CD4-positive, CD25-positive, alpha-beta regulatory T cell (primary cell): ENCODE results near the gene DDC. TPM values are rescaled to one million over a fixed set of nuclear protein-coding genes. Genes with fewer than 3 reads are reported as not detected.
A peak's percentile ranks its signal among the peaks of the same experiment; 100 is the strongest.

Source experiments
- ATAC-seq, 2 donors: fragments of 150-1000 bp; cut with Tn5 transposase; one replicate each; pipeline ENCODE4 v1.10.0; 2021; ENCODE audit warnings: low read depth in 2 of 2, moderate number of reproducible peaks in 2 of 2, moderate library complexity in 1 of 2
- DNase-seq, 3 donors: peaks; one replicate each; pipeline versions ENCODE4 v3.0.0 to v3.0.0-alpha.2; 2012 to 2022; ENCODE audit warnings: mixed read lengths in 1 of 3
- H3K27ac ChIP-seq: one replicate; pipeline ENCODE4 v1.7.0; 2013; ENCODE audit warnings: mild to moderate bottlenecking, low read length; ENCODE audit not compliant: insufficient read depth, poor library complexity, severe bottlenecking
- H3K27me3 ChIP-seq: one replicate; pipeline ENCODE4 v1.7.0; 2013; ENCODE audit warnings: low read length; ENCODE audit not compliant: control insufficient read depth, insufficient read depth
- H3K36me3 ChIP-seq: one replicate; pipeline ENCODE4 v1.7.0; 2013; ENCODE audit warnings: mild to moderate bottlenecking, low read length, moderate library complexity; ENCODE audit not compliant: control insufficient read depth, insufficient read depth
- H3K4me1 ChIP-seq: 2 replicates; pipeline ENCODE4 v1.7.0; 2013; ENCODE audit warnings: mild to moderate bottlenecking, low read length; ENCODE audit not compliant: insufficient read depth, control insufficient read depth, poor library complexity, severe bottlenecking
- H3K4me3 ChIP-seq: one replicate; pipeline ENCODE4 v1.7.0; 2013; ENCODE audit warnings: low read depth, mild to moderate bottlenecking, low read length, moderate library complexity
- H3K9me3 ChIP-seq, 2 experiments: 1 replicate in 1 of 2; 2 replicates in 1 of 2; pipeline ENCODE4 v1.7.0; 2013; ENCODE audit warnings: low read length in 2 of 2, mild to moderate bottlenecking in 1 of 2, moderate library complexity in 1 of 2; ENCODE audit not compliant: control insufficient read depth in 2 of 2
- H3K27ac Mint-ChIP-seq, 3 donors: one replicate each; pipeline ENCODE4 v1.8.0; 2020 to 2022; ENCODE audit warnings: mild to moderate bottlenecking in 3 of 3, mixed read lengths in 3 of 3, moderate library complexity in 2 of 3
- H3K27me3 Mint-ChIP-seq: one replicate; pipeline ENCODE4 v1.8.0; 2022; ENCODE audit warnings: mild to moderate bottlenecking, mixed read lengths
- H3K36me3 Mint-ChIP-seq: one replicate; pipeline ENCODE4 v1.8.0; 2020; ENCODE audit warnings: mixed read lengths
- H3K4me1 Mint-ChIP-seq, 4 donors: one replicate each; pipeline ENCODE4 v1.8.0; 2020 to 2022; ENCODE audit warnings: mixed read lengths in 4 of 4, mild to moderate bottlenecking in 1 of 4
- H3K4me3 Mint-ChIP-seq, 4 donors: one replicate each; pipeline ENCODE4 v1.8.0; 2020 to 2022; ENCODE audit warnings: mild to moderate bottlenecking in 4 of 4, mixed read lengths in 4 of 4, moderate library complexity in 3 of 4
- H3K9me3 Mint-ChIP-seq, 7 donors: one replicate each; pipeline ENCODE4 v1.8.0; 2020 to 2022; ENCODE audit warnings: mixed read lengths in 7 of 7, mild to moderate bottlenecking in 3 of 7, moderate library complexity in 2 of 7
- polyA plus RNA-seq, 4 donors: library from polyadenylated mRNA; unstranded; fragments of 300-500 nt; fragmentation: Illumina TruSeq; gene quantifications; one replicate each; pipeline ENCODE4 v1.2.3, GENCODE V29; 2021
- total RNA-seq: library from RNA; stranded (reverse); gene quantifications from one replicate; pipeline ENCODE4 v1.2.3, GENCODE V29; 2022

Gene DDC
- total and polyA plus RNA-seq, 5 donors from 2014 or later: not detected

GRCh38 chr7:50431316-50431715 lies 133.9 kb downstream of the DDC start:
- Mint-ChIP-seq H3K27me3 (no peaks in the 10 kb centered on the region), H3K4me1 (no peaks in the 10 kb centered on the region), H3K36me3 (no peaks in the 10 kb centered on the region), H3K4me3 (no peak overlapping the region), H3K27ac (peak overlapping the region in 1 of 3 donors; percentile 14), H3K9me3 (no peaks in the 10 kb centered on the region)
- Histone ChIP-seq H3K9me3 (no peaks in the 10 kb centered on the region), H3K4me1 (no peaks in the 10 kb centered on the region), H3K27me3 (no peaks in the 10 kb centered on the region), H3K4me3 (no peak overlapping the region), H3K36me3 (no peaks in the 10 kb centered on the region), H3K27ac (no peak overlapping the region)
- DNase-seq: no peak
- ATAC-seq: no peak

GRCh38 chr7:50428911-50429310 lies 136.3 kb downstream of the DDC start:
- Histone ChIP-seq H3K4me1 (no peaks in the 10 kb centered on the region), H3K27me3 (no peaks in the 10 kb centered on the region), H3K36me3 (no peaks in the 10 kb centered on the region), H3K9me3 (no peaks in the 10 kb centered on the region), H3K4me3 (no peak overlapping the region), H3K27ac (no peak overlapping the region)
- Mint-ChIP-seq H3K27ac (peak overlapping the region in 1 of 3 donors; percentile 29), H3K36me3 (no peaks in the 10 kb centered on the region), H3K27me3 (no peaks in the 10 kb centered on the region), H3K4me3 (no peak overlapping the region), H3K4me1 (no peaks in the 10 kb centered on the region), H3K9me3 (no peaks in the 10 kb centered on the region)
- DNase-seq: no peak
- no peak for ATAC-seq

- Histone ChIP-seq H3K27ac (no peak overlapping the region), H3K36me3 (no peaks in the 10 kb centered on the region), H3K27me3 (no peaks in the 10 kb centered on the region), H3K9me3 (no peaks in the 10 kb centered on the region), H3K4me1 (no peaks in the 10 kb centered on the region), H3K4me3 (no peak overlapping the region)
- H3K27ac Mint-ChIP-seq: no peak overlapping the region
- no peaks in the 10 kb centered on the region for H3K9me3 Mint-ChIP-seq
- no peaks in the 10 kb centered on the region for H3K36me3 Mint-ChIP-seq
- H3K27me3 Mint-ChIP-seq: no peaks in the 10 kb centered on the region
- ATAC-seq (no peak), DNase-seq (no peak)
- no peak overlapping the region for H3K4me3 Mint-ChIP-seq
- no peaks in the 10 kb centered on the region for H3K4me1 Mint-ChIP-seq
Observed at GRCh38 chr7:50427518-50427917, 137.7 kb downstream of the DDC start.

- Histone ChIP-seq H3K9me3 (no peaks in the 10 kb centered on the region), H3K4me1 (no peaks in the 10 kb centered on the region), H3K27ac (no peak overlapping the region), H3K36me3 (no peaks in the 10 kb centered on the region), H3K4me3 (no peak overlapping the region), H3K27me3 (no peaks in the 10 kb centered on the region)
- Mint-ChIP-seq H3K9me3 (no peaks in the 10 kb centered on the region), H3K4me1 (no peaks in the 10 kb centered on the region), H3K27ac (peak overlapping the region in 1 of 3 donors; percentile 27), H3K27me3 (no peaks in the 10 kb centered on the region), H3K36me3 (no peaks in the 10 kb centered on the region), H3K4me3 (no peak overlapping the region)
- DNase-seq (no peak), ATAC-seq (no peak)
Observed at GRCh38 chr7:50426280-50427045, 138.7 kb downstream of the DDC start.

GRCh38 chr7:50425318-50425717 lies 139.9 kb downstream of the DDC start:
- H3K4me3 ChIP-seq: no peak overlapping the region
- H3K27ac ChIP-seq: no peak overlapping the region
- DNase-seq (no peak), ATAC-seq (no peak)
- H3K36me3 ChIP-seq: no peaks in the 10 kb centered on the region
- H3K27ac Mint-ChIP-seq: no peak overlapping the region
- H3K4me3 Mint-ChIP-seq: no peak overlapping the region
- H3K27me3 Mint-ChIP-seq: no peaks in the 10 kb centered on the region
- no peaks in the 10 kb centered on the region for H3K4me1 Mint-ChIP-seq
- no peaks in the 10 kb centered on the region for H3K27me3 ChIP-seq
- H3K9me3 Mint-ChIP-seq: no peaks in the 10 kb centered on the region
- H3K4me1 ChIP-seq: no peaks in the 10 kb centered on the region
- no peaks in the 10 kb centered on the region for H3K36me3 Mint-ChIP-seq
- H3K9me3 ChIP-seq: no peaks in the 10 kb centered on the region

DNA sequence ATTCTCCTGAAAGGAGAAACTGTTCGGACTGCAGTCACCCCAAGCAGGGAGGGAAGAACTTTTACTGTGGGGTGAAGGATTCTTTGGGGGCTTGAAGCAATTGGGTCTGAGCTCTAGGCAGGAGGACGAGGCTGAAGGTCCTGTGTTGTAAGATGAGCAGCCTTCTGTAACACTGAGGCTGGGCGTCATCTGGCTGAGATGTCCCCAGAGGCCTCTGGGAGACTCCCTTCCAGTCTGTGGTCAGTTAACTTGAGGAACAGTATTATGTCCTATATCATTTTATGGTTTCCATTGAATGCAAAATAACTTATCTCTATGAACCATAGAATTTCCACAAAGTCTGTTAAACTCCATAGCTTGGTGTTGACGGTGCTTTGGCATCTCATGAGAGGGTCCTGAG lies 141.3 kb downstream of the DDC start:
- H3K9me3 Mint-ChIP-seq: no peaks in the 10 kb centered on the region
- Histone ChIP-seq H3K27ac (no peak overlapping the region), H3K4me1 (no peaks in the 10 kb centered on the region), H3K4me3 (no peak overlapping the region), H3K36me3 (no peaks in the 10 kb centered on the region), H3K9me3 (no peaks in the 10 kb centered on the region), H3K27me3 (no peaks in the 10 kb centered on the region)
- H3K36me3 Mint-ChIP-seq: no peaks in the 10 kb centered on the region
- ATAC-seq: no peak
- DNase-seq: no peak
- H3K4me1 Mint-ChIP-seq: no peaks in the 10 kb centered on the region
- no peak overlapping the region for H3K27ac Mint-ChIP-seq
- no peak overlapping the region for H3K4me3 Mint-ChIP-seq
- no peaks in the 10 kb centered on the region for H3K27me3 Mint-ChIP-seq

DNA sequence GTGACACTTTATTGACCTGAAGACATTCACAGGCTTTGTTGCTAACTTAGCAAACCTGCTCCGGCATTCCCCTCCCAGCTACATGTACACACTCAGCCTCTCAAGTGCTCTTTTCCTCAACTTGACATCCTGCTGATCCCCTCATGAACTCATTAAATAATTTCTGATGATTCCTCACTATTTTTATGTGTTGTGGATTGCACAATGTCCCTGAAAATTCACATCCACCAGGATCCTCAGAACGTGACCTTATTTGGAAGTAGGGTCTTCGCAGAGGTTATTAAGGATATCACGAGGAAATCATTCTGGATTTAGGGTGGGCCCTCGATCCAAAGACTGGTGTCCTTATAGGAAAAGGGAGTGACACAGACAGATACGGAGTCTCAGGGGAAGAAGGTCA lies 142.3 kb downstream of the DDC start:
- no peaks in the 10 kb centered on the region for H3K9me3 Mint-ChIP-seq
- Histone ChIP-seq H3K27ac (no peak overlapping the region), H3K4me3 (no peak overlapping the region), H3K36me3 (no peaks in the 10 kb centered on the region), H3K27me3 (no peaks in the 10 kb centered on the region), H3K9me3 (no peaks in the 10 kb centered on the region), H3K4me1 (no peaks in the 10 kb centered on the region)
- H3K4me1 Mint-ChIP-seq: no peaks in the 10 kb centered on the region
- DNase-seq (no peak), ATAC-seq (no peak)
- H3K36me3 Mint-ChIP-seq: no peaks in the 10 kb centered on the region
- H3K4me3 Mint-ChIP-seq: no peak overlapping the region
- H3K27me3 Mint-ChIP-seq: no peaks in the 10 kb centered on the region
- H3K27ac Mint-ChIP-seq: no peak overlapping the region

GRCh38 chr7:50421043-50421442 lies 144.2 kb downstream of the DDC start:
- H3K4me3 Mint-ChIP-seq: no peak overlapping the region
- H3K27ac Mint-ChIP-seq: no peak overlapping the region
- DNase-seq: no peak
- Histone ChIP-seq H3K27ac (no peak overlapping the region), H3K36me3 (no peaks in the 10 kb centered on the region), H3K4me3 (no peak overlapping the region), H3K4me1 (no peaks in the 10 kb centered on the region), H3K9me3 (no peaks in the 10 kb centered on the region), H3K27me3 (no peaks in the 10 kb centered on the region)
- H3K27me3 Mint-ChIP-seq: no peaks in the 10 kb centered on the region
- ATAC-seq: no peak
- no peaks in the 10 kb centered on the region for H3K9me3 Mint-ChIP-seq
- no peaks in the 10 kb centered on the region for H3K36me3 Mint-ChIP-seq
- peaks cover 0 to 6% (median 2%) of the 10 kb centered on the region in 4 donors for H3K4me1 Mint-ChIP-seq
